SU-DHL-6 (cell line): ENCODE results near the gene RNF150.

Experiments
- CTCF ChIP-seq: fragments of 200-600 bp; sonication (generic); IDR thresholded peaks from one replicate; pipeline ENCODE4 v1.5.1; 2017; ENCODE audit warnings: antibody characterized with exemption, mild to moderate bottlenecking, low read length, moderate library complexity; ENCODE audit not compliant: insufficient read depth, poor library complexity, severe bottlenecking
- EZH2phosphoT487 ChIP-seq: fragments of 200-600 bp; sonication (generic), shearing (Covaris generic); conservative IDR thresholded peaks from 2 replicates; pipeline ENCODE4 v1.6.1; 2018; ENCODE audit warnings: mild to moderate bottlenecking, antibody characterized with exemption, low read length, moderate library complexity, mixed read lengths

GRCh38 chr4:140994015-140994414, 139.3 kb downstream of the RNF150 start:
- TF ChIP-seq CTCF = no peak
- no peak for TF ChIP-seq EZH2phosphoT487
